GM23248 (cell line): ENCODE data around the gene ERC1. TPM values are rescaled to one million over a fixed set of nuclear protein-coding genes. Genes with fewer than 3 reads are reported as not detected.

Experiments
- DNase-seq: peaks from one replicate; pipeline ENCODE4 v3.0.0-alpha.2; 2015
- H2AFZ ChIP-seq: fragments of 200-600 bp; sonication (generic); 2 replicates; pipeline ENCODE4 v1.6.1; 2016; ENCODE audit warnings: antibody characterized with exemption
- H3F3A ChIP-seq: fragments of 200-600 bp; sonication (generic); 2 replicates; pipeline ENCODE4 v1.6.1; 2016; ENCODE audit warnings: mild to moderate bottlenecking, antibody characterized with exemption, mixed run types; ENCODE audit not compliant: insufficient read depth
- H3K27ac ChIP-seq: fragments of 200-600 bp; sonication (generic); 2 replicates; pipeline ENCODE4 v1.5.1; 2016; ENCODE audit warnings: mild to moderate bottlenecking
- H3K27me3 ChIP-seq: fragments of 200-600 bp; sonication (generic); replicated peaks from 2 replicates; pipeline ENCODE4 v1.6.1; 2016; ENCODE audit warnings: mild to moderate bottlenecking; ENCODE audit not compliant: insufficient read depth
- H3K36me3 ChIP-seq: fragments of 200-600 bp; sonication (generic); 2 replicates; pipeline ENCODE4 v1.6.1; 2016; ENCODE audit warnings: low read depth, mild to moderate bottlenecking
- H3K4me1 ChIP-seq: fragments of 200-600 bp; sonication (generic); 2 replicates; pipeline ENCODE4 v1.6.1; 2016; ENCODE audit warnings: mild to moderate bottlenecking; ENCODE audit not compliant: insufficient read depth
- H3K4me2 ChIP-seq: fragments of 200-600 bp; sonication (generic); one replicate; pipeline ENCODE4 v1.6.1; 2016; ENCODE audit warnings: mild to moderate bottlenecking; ENCODE audit not compliant: unreplicated experiment
- H3K4me3 ChIP-seq: fragments of 200-600 bp; sonication (generic); 2 replicates; pipeline ENCODE4 v1.5.1; 2016; ENCODE audit warnings: mild to moderate bottlenecking
- H3K79me2 ChIP-seq: fragments of 200-600 bp; sonication (generic); 2 replicates; pipeline ENCODE4 v1.6.1; 2016; ENCODE audit warnings: mild to moderate bottlenecking; ENCODE audit not compliant: insufficient read depth
- H3K9ac ChIP-seq: fragments of 200-600 bp; sonication (generic); 2 replicates; pipeline ENCODE4 v1.6.1; 2016; ENCODE audit warnings: mild to moderate bottlenecking
- H3K9me2 ChIP-seq: fragments of 200-600 bp; sonication (generic); 2 replicates; pipeline ENCODE4 v1.6.1; 2016; ENCODE audit warnings: mixed run types, mild to moderate bottlenecking, moderate library complexity; ENCODE audit not compliant: insufficient read depth
- H3K9me3 ChIP-seq: fragments of 200-600 bp; sonication (generic); one replicate; pipeline ENCODE4 v1.6.1; 2017; ENCODE audit warnings: low read depth
- H4K20me1 ChIP-seq: fragments of 200-600 bp; sonication (generic); 2 replicates; pipeline ENCODE4 v1.6.0; 2016; ENCODE audit not compliant: insufficient read depth
- EZH2 ChIP-seq: fragments of 200-600 bp; sonication (generic); IDR thresholded peaks from 2 replicates; pipeline ENCODE4 v1.6.1; 2018; ENCODE audit warnings: antibody characterized with exemption, mild to moderate bottlenecking; ENCODE audit not compliant: insufficient read depth, poor library complexity, severe bottlenecking
- EZH2phosphoT487 ChIP-seq: fragments of 200-600 bp; sonication (generic); IDR thresholded peaks from 2 replicates; pipeline ENCODE4 v1.6.1; 2018; ENCODE audit warnings: antibody characterized with exemption, moderate library complexity, mild to moderate bottlenecking, low read depth; ENCODE audit not compliant: insufficient read depth
- WGBS, 2 experiments: methylation state at CpG; one replicate each; pipeline ENCODE4 v1.1.6; 2015 to 2017; ENCODE audit warnings: low lambda C conversion rate in 2 of 2, low coverage in 1 of 2; ENCODE audit errors: missing lambda C conversion rate in 2 of 2; 5-methylcytosine and 5-hydroxymethylcytosine counted together
- in situ Hi-C: fragments of 300-500 bp; cut with MboI; formaldehyde crosslinking; loops from 2 replicates; pipeline ENCODE4 v1.15.0; 2020
- polyA plus RNA-seq: library from polyadenylated mRNA; unstranded; fragments of >200 nt; fragmentation: Nextera tagmentation; extraction: Ambion mirVana; gene quantifications from 2 replicates; pipeline ENCODE4 v1.2.1, GENCODE V29; 2016
- total RNA-seq: library from RNA; depleted of rRNA; stranded (reverse); fragments of >200 nt; shearing (Covaris generic); gene quantifications from 2 replicates; pipeline ENCODE4 v1.2.3, GENCODE V29; 2014

Gene ERC1
- total and polyA plus RNA-seq, 2 experiments from 2014 or later: 21.5 to 23.3 TPM

DNA sequence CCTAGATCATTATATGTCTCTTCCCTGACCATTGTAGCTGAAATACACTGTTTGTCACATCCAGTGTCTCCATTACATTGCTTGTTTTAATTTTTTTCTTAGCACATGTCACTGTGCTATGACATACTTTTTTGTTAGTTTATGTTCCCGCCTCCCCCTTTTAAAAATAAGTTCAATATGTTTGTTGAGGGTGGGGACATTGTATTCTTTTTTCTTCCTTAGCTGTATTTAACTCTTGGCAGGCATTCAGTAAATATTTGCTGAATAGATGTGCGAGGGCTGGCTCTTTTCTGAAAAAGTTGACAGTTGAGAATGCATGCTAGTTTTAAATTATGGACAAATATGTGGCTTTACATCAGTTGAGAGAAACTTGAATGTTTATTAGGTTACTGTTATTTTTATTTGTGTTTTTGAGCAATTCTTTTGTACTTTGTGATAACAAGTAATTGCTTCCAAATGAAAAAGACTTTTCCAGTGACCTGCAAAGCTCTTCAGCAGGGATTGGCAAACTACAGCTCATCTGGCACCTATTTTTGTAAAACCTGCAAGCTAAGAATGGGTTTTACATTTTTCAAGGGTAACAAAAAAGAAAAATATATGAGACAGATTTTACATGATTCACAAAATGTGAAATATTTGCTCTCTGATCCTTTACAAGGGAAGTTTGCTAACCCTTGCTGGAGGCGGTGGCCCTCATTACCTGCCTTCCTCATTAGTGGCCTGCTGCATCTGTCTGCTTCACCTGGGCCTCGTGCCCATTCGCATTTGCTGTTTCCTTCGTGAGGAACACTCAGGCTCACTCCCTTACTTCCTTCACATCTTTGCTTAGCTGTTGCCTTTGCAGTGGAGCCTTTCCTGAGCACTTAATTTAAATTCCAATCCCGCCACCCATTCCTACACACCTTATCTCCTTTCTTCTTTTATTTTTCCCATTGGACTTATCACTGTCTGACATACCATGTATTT lies 229.4 kb downstream of the ERC1 start:
- Histone ChIP-seq H3K4me3 (no peak overlapping the region), H3K4me2 (no peak overlapping the region), H4K20me1 (no peaks in the 10 kb centered on the region), H3K36me3 (no peaks in the 10 kb centered on the region), H3K4me1 (peaks cover 26% of the 10 kb centered on the region), H3K9ac (no peak overlapping the region), H3K27me3 (no peaks in the 10 kb centered on the region), H3F3A (peaks cover 31% of the 10 kb centered on the region), H3K27ac (no peak overlapping the region), H2AFZ (no peak overlapping the region), H3K79me2 (peaks cover 4% of the 10 kb centered on the region; the same call in 1 of the 2 replicates), H3K9me3 (no peaks in the 10 kb centered on the region), H3K9me2 (no peaks in the 10 kb centered on the region)
- DNase-seq: no peak
- 74 to 76% methylated on average over 7 of the region's 7 CpGs for WGBS, 2 experiments
- in situ Hi-C loops: no loop called here
- TF ChIP-seq EZH2phosphoT487 (no peak), EZH2 (no peak)

DNA sequence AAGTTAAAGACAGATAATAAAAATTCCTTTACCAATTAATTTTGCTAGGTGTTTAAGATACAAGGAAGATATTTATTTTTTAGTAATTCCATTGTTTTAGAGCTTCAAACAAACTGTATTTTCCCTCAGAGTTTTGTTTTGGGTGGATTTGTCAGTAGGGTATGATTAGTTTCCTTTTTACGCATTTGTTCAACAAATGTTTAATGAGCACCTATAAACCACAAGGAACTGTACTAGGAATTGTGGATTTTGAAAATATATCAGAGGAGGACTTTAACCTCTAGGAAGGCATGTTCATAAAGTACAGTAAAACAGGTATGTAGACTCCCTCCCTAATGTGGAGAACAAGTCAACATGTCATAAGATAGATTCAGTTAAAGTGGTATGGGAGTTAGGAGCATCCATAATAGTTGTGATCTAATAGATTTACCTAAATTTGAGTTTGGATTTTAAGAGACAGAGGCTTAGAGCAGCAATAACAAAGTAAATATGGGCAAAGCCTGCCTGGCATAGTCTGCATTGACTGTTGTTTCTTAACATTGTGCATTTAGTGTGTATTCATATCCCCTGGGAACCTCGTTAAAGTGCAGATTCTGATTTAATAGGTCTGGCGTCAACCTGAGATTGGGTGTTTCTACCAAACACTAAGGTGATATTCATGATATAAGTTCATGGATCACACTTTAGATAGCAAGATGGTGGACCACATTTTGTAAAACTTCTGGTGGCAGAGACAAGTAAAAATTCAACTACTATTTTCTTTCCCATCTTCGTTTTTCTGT lies 232.0 kb downstream of the ERC1 start:
- no peak overlapping the region for H3K4me2 ChIP-seq
- no peaks in the 10 kb centered on the region for H4K20me1 ChIP-seq
- H3K27ac ChIP-seq: no peak overlapping the region
- H3K9me2 ChIP-seq: no peaks in the 10 kb centered on the region
- no peak overlapping the region for H3K4me3 ChIP-seq
- H3F3A ChIP-seq: peaks cover 17% of the 10 kb centered on the region
- H3K4me1 ChIP-seq: peaks cover 13% of the 10 kb centered on the region
- no peak for DNase-seq
- no peak overlapping the region for H3K9ac ChIP-seq
- no peaks in the 10 kb centered on the region for H3K27me3 ChIP-seq
- TF ChIP-seq EZH2phosphoT487 (no peak), EZH2 (no peak)
- in situ Hi-C loops: no loop called here
- peaks cover 19% of the 10 kb centered on the region for H3K79me2 ChIP-seq
- no peak overlapping the region for H2AFZ ChIP-seq
- H3K9me3 ChIP-seq: no peaks in the 10 kb centered on the region
- 90 to 94% methylated on average over 4 of the region's 4 CpGs for WGBS, 2 experiments
- no peaks in the 10 kb centered on the region for H3K36me3 ChIP-seq

DNA sequence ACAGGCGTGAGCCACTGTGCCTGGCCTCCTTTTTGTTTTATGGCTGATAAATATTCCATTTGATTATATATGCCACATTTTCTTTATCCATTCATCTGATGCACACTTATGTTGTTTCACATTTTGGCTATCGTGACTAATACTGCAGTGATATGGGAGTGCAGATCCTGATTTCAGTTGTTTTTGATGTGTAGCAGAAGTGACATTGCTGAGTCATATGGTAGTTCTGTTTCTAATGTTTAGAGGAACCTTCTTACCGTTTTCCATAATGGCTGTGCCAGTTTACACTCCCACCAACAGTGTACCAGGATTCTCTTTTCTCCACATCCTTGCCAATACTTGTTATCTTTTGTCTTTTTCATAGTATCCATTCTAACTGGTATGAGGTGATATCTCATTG lies 235.9 kb downstream of the ERC1 start:
- WGBS, 2 experiments: 69 to 70% methylated on average over 3 of the region's 3 CpGs
- no peak overlapping the region for H3K27ac ChIP-seq

DNA sequence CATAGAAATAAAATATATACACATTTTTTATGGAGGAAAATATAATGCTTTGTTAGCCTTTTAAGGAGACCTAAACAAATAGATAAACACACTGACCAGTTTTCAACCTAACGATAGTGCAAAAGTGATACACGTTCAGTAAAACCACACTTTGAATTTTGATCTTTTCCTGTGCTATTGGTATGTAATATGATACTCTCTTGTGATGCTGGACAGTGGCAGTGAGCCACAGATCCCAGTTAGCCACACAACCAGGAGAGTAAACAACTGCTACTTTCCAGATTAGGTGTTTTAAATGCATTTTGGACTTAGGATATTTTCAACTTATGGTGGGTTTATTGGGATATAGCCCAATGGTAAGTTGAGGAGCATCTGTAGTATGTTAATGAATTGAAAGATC lies 243.1 kb downstream of the ERC1 start:
- Histone ChIP-seq H3K27ac (no peak overlapping the region), H3K36me3 (0 out of 2 replicates have a peak, but pooled peaks cover 10% of the 10 kb centered on the region), H3K4me1 (no peaks in the 10 kb centered on the region), H2AFZ (no peak overlapping the region), H3F3A (no peaks in the 10 kb centered on the region), H3K79me2 (peaks cover 39% of the 10 kb centered on the region), H3K9me2 (no peaks in the 10 kb centered on the region), H3K9ac (no peak overlapping the region), H3K27me3 (no peaks in the 10 kb centered on the region), H4K20me1 (no peaks in the 10 kb centered on the region), H3K4me2 (no peak overlapping the region), H3K9me3 (no peaks in the 10 kb centered on the region), H3K4me3 (no peak overlapping the region)
- 11 to 26% methylated on average over 2 of the region's 2 CpGs for WGBS, 2 experiments
- TF ChIP-seq EZH2: no peak
- no peak for TF ChIP-seq EZH2phosphoT487
- peak; percentile 35 for DNase-seq
- in situ Hi-C loops: no loop called here

More for the DNA sequence above, 235.9 kb downstream of the ERC1 start:
- Histone ChIP-seq H3K79me2 (peaks cover 35% of the 10 kb centered on the region), H3K4me1 (no peaks in the 10 kb centered on the region), H3K4me3 (no peak overlapping the region), H3K9me2 (no peaks in the 10 kb centered on the region), H3K36me3 (no peaks in the 10 kb centered on the region), H2AFZ (no peak overlapping the region), H4K20me1 (no peaks in the 10 kb centered on the region), H3K27me3 (no peaks in the 10 kb centered on the region), H3K9me3 (no peaks in the 10 kb centered on the region), H3K9ac (no peak overlapping the region), H3K4me2 (no peak overlapping the region), H3F3A (no peaks in the 10 kb centered on the region)
- in situ Hi-C loops: no loop called here
- DNase-seq: no peak
- no peak for TF ChIP-seq EZH2
- TF ChIP-seq EZH2phosphoT487: no peak
